Trophoblast cell (in vitro differentiated cells and primary cell): ENCODE results near the gene GALNT14.

Experiments used
- DNase-seq, 2 donors: peaks; one replicate each; pipeline ENCODE4 v3.0.0-alpha.2; 2016
- H2AFZ ChIP-seq: 2 replicates; pipeline ENCODE4 v1.6.1; 2013; ENCODE audit warnings: low read length, moderate library complexity, mild to moderate bottlenecking; ENCODE audit not compliant: insufficient read depth, poor library complexity
- H2AK5ac ChIP-seq: 2 replicates; pipeline ENCODE4 v1.6.1; 2013; ENCODE audit warnings: mild to moderate bottlenecking, low read length
- H2BK120ac ChIP-seq: 2 replicates; pipeline ENCODE4 v1.6.1; 2013; ENCODE audit warnings: low read length, mild to moderate bottlenecking, moderate library complexity; ENCODE audit not compliant: insufficient read depth, poor library complexity
- H2BK12ac ChIP-seq: 2 replicates; pipeline ENCODE4 v1.6.1; 2013; ENCODE audit warnings: mild to moderate bottlenecking, low read length, moderate library complexity
- H2BK5ac ChIP-seq: 2 replicates; pipeline ENCODE4 v1.6.1; 2013; ENCODE audit warnings: low read length, low read depth, moderate library complexity, mild to moderate bottlenecking; ENCODE audit not compliant: poor library complexity
- H3K14ac ChIP-seq: 2 replicates; pipeline ENCODE4 v1.6.1; 2013; ENCODE audit warnings: mild to moderate bottlenecking, low read length
- H3K18ac ChIP-seq: 2 replicates; pipeline ENCODE4 v1.6.1; 2013; ENCODE audit warnings: mild to moderate bottlenecking, low read length
- H3K23ac ChIP-seq: 2 replicates; pipeline ENCODE4 v1.6.1; 2013; ENCODE audit warnings: low read length
- H3K27ac ChIP-seq: 2 replicates; pipeline ENCODE4 v1.5.1; 2013; ENCODE audit warnings: low read depth, mild to moderate bottlenecking, inconsistent platforms, low read length, moderate library complexity
- H3K27me3 ChIP-seq: 2 replicates; pipeline ENCODE4 v1.6.1; 2013; ENCODE audit warnings: inconsistent platforms, mild to moderate bottlenecking, low read length, moderate library complexity; ENCODE audit not compliant: insufficient read depth
- H3K36me3 ChIP-seq, 2 experiments: 1 replicate in 1 of 2; 2 replicates in 1 of 2; pipeline ENCODE4 v1.6.1; 2013; ENCODE audit warnings: low read length in 2 of 2, mild to moderate bottlenecking in 2 of 2, moderate library complexity in 1 of 2; ENCODE audit not compliant: insufficient read depth in 2 of 2, control insufficient read depth in 1 of 2
- H3K4ac ChIP-seq: 2 replicates; pipeline ENCODE4 v1.6.1; 2013; ENCODE audit warnings: low read depth, mild to moderate bottlenecking, low read length, moderate library complexity
- H3K4me1 ChIP-seq, 2 experiments: 1 replicate in 1 of 2; 2 replicates in 1 of 2; pipeline ENCODE4 v1.6.1; 2013; ENCODE audit warnings: low read length in 2 of 2, mild to moderate bottlenecking in 2 of 2, moderate library complexity in 1 of 2; ENCODE audit not compliant: insufficient read depth in 2 of 2, control insufficient read depth in 1 of 2
- H3K4me2 ChIP-seq: 2 replicates; pipeline ENCODE4 v1.6.1; 2013; ENCODE audit warnings: inconsistent platforms, mild to moderate bottlenecking, low read length, moderate library complexity
- H3K4me3 ChIP-seq: 2 replicates; pipeline ENCODE4 v1.5.1; 2013; ENCODE audit warnings: mild to moderate bottlenecking, low read depth, low read length, inconsistent platforms
- H3K79me1 ChIP-seq: one replicate; pipeline ENCODE4 v1.6.1; 2013; ENCODE audit warnings: low read length
- H3K79me2 ChIP-seq: 2 replicates; pipeline ENCODE4 v1.6.1; 2013; ENCODE audit warnings: low read length, mild to moderate bottlenecking; ENCODE audit not compliant: control insufficient read depth, insufficient read depth, poor library complexity
- H3K9ac ChIP-seq: 2 replicates; pipeline ENCODE4 v1.6.1; 2013; ENCODE audit warnings: mild to moderate bottlenecking, low read length
- H3K9me3 ChIP-seq: 2 replicates; pipeline ENCODE4 v1.6.1; 2013; ENCODE audit warnings: low read depth, mild to moderate bottlenecking, control low read depth, inconsistent platforms, low read length; ENCODE audit not compliant: insufficient read depth
- H4K12ac ChIP-seq: 2 replicates; pipeline ENCODE4 v1.6.1; 2013; ENCODE audit warnings: low read depth, mild to moderate bottlenecking, low read length, moderate library complexity
- H4K8ac ChIP-seq: 2 replicates; pipeline ENCODE4 v1.6.1; 2013; ENCODE audit warnings: low read depth, mild to moderate bottlenecking, low read length, moderate library complexity
- H4K91ac ChIP-seq: one replicate; pipeline ENCODE4 v1.6.1; 2013; ENCODE audit warnings: low read depth, mild to moderate bottlenecking, low read length, moderate library complexity
- WGBS: extraction: QIAGEN DNeasy Blood & Tissue Kit; methylation state at CpG from one replicate; pipeline ENCODE4 v1.1.7; 2013; ENCODE audit warnings: missing lambda C conversion rate; ENCODE audit not compliant: insufficient read length, insufficient coverage; ENCODE audit errors: extremely low coverage; 5-methylcytosine and 5-hydroxymethylcytosine counted together

Gene GALNT14

DNA sequence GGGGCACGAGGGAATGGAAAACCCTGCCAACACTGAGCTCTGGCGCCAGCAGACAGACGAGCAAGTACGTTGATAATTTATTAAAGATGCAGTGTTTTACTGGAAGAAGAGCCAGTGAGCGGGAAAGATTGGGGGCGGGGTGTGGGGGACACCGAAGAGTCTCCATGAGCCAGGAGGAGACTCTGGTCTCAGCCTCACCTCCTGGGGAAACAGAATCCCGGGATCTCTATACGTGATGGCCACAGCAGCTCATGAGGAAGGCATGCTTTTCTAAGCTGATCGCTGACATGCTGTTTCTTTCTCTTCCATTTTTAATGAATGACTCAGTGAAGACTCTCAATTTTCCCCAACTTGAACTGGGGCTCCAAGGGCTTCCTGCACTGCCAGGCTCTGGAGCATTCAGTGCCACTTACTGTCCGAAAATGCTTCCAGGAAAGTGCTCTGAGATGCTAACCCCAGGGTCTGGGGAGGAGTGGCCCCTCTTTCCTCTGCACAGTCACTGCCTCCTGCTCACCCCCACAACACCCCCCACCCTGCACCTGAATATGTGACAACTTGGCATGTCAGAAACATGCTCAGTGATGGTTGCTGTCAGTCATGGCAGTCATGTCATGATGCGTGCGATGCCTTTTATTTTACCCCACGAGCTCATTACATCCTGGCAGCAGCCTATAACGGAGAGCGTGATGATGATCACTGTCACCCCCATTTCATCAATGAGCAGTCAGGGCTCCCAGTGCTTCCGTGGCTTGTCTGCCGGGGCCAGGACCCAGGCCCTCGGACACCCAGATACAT is 166.8 kb downstream of the GALNT14 start:
- H3K4me1 ChIP-seq, result peaks cover 0 to 3% of the 10 kb centered on the region in 2 experiments
- WGBS, result no CpG with 5 or more reads among the region's 19 CpGs
- H3K4me2 ChIP-seq, result no peak overlapping the region

DNA sequence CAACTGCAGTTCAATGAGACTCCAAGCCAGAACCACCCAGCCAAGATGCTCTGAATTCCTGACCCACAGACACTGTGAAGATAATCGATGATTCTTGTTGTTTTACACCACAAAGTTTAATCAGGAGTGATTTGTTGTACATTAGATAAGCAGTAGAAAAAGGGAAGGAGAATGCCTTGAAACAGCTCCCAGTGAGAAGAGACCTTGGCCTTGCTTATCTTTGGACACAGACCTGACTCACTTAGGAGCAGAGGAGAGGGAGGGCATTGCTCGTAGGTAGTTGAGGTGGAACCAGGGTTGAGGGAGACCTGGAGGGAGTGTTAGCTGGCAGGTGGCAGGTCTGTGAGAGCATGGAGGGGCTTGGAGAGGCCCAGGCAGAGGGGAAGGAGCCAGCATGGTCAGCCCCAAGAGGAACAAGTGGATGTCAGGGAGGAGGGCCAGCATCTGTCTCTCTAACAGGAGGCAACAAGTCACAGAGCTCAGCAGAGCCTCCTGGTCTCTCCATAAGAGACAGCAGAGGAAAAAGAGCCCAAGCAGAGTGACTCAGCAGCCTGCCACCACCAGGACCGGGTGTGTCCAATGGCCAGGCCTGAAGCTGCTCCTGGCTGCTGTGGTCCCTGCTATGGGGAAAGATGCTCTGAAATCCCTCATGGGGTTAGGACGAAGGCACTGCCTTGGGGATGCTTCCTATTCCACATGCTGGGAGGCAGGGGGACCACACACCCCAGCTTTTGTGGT is 169.4 kb downstream of the GALNT14 start:
- Histone ChIP-seq H3K4me2 (no peak overlapping the region), H3K27me3 (no peaks in the 10 kb centered on the region), H3K9me3 (peaks cover 4% of the 10 kb centered on the region), H4K12ac (no peak overlapping the region), H3K18ac (no peak overlapping the region), H2AK5ac (no peak overlapping the region), H3K36me3 (no peaks in the 10 kb centered on the region), H2AFZ (no peak overlapping the region), H3K4ac (no peak overlapping the region), H3K79me2 (no peaks in the 10 kb centered on the region), H3K79me1 (no peaks in the 10 kb centered on the region), H2BK5ac (no peak overlapping the region), H2BK120ac (no peak overlapping the region), H3K4me1 (no peaks in the 10 kb centered on the region), H3K23ac (no peak overlapping the region), H3K4me3 (no peak overlapping the region), H4K91ac (no peak overlapping the region), H2BK12ac (no peak overlapping the region), H3K9ac (no peak overlapping the region), H3K27ac (no peak overlapping the region), H3K14ac (no peak overlapping the region), H4K8ac (no peak overlapping the region)
- DNase-seq, result no peak
- no CpG with 5 or more reads among the region's 4 CpGs for WGBS

More for the DNA sequence above, 166.8 kb downstream of the GALNT14 start:
- Histone ChIP-seq H2BK120ac (no peak overlapping the region), H3K9ac (no peak overlapping the region), H4K12ac (no peak overlapping the region), H4K8ac (no peak overlapping the region), H3K27ac (no peak overlapping the region), H3K18ac (no peak overlapping the region), H2AK5ac (no peak overlapping the region), H3K23ac (no peak overlapping the region), H3K4me3 (no peak overlapping the region), H3K14ac (no peak overlapping the region), H3K27me3 (no peaks in the 10 kb centered on the region), H3K9me3 (peaks cover 2% of the 10 kb centered on the region), H4K91ac (no peak overlapping the region), H3K36me3 (no peaks in the 10 kb centered on the region), H2AFZ (no peak overlapping the region), H3K79me2 (no peaks in the 10 kb centered on the region), H3K4ac (no peak overlapping the region), H2BK5ac (no peak overlapping the region), H3K79me1 (no peaks in the 10 kb centered on the region), H2BK12ac (no peak overlapping the region)
- DNase-seq, result no peak

DNA sequence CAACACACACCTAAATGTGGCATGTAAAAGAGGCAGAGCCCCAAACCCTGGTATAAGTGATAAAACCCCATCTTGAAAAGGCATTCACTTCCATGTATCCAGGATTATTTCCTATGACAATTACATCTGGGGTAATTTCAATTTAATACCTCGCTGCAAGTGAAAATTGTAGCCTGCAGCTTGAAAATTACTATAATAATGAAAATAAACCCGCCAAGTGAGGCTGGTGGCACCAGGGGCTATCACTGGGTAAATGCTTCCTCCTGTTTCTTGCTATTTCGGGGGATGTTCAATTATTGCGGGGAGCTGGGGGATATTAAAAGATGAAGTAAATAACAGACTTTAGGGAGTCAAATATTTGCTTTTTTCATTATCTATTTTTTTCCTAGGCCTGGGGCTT is 171.5 kb downstream of the GALNT14 start:
- Histone ChIP-seq H4K91ac (no peak overlapping the region), H3K27me3 (no peaks in the 10 kb centered on the region), H4K8ac (no peak overlapping the region), H3K4me1 (no peaks in the 10 kb centered on the region), H3K23ac (no peak overlapping the region), H3K4ac (no peak overlapping the region), H3K9me3 (peaks cover 2% of the 10 kb centered on the region), H3K14ac (no peak overlapping the region), H3K79me1 (no peaks in the 10 kb centered on the region), H3K27ac (no peak overlapping the region), H3K18ac (no peak overlapping the region), H4K12ac (no peak overlapping the region), H2AK5ac (no peak overlapping the region), H2BK5ac (no peak overlapping the region), H2AFZ (no peak overlapping the region), H3K4me2 (no peak overlapping the region), H2BK12ac (no peak overlapping the region), H3K9ac (no peak overlapping the region), H2BK120ac (no peak overlapping the region), H3K79me2 (no peaks in the 10 kb centered on the region), H3K4me3 (no peak overlapping the region), H3K36me3 (no peaks in the 10 kb centered on the region)
- DNase-seq, result no peak
- no CpG with 5 or more reads among the region's 4 CpGs for WGBS

DNA sequence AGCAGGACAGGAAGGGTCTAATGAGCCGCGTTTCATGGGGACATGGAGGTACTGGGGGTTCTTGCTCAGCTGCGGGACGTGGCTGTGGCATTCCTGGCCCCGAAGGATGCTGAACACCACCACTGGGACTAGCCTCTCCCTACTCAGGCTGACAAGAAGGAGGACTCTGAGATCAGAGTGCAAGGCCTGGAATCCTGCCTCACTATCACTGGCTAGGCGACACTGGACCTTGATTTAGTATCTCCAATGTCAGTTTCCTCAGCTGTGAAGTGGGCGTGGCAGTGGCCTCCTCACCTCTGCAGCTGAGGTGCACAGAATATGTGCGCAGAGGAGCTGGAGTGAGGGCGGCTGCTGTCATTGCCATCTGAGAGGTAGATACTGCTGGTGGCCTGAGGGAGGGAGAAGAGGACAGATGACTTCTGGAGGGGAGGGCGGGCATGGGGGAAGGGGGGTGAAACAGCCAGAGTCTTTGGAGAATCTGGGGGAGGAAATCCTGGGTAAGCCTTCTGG is 173.2 kb downstream of the GALNT14 start:
- no peak overlapping the region for H2AFZ ChIP-seq
- no peak overlapping the region for H3K9ac ChIP-seq
- no peak overlapping the region for H3K4ac ChIP-seq
- H2BK12ac ChIP-seq, result no peak overlapping the region
- H3K79me2 ChIP-seq, result no peaks in the 10 kb centered on the region
- no CpG with 5 or more reads among the region's 10 CpGs for WGBS
- H4K8ac ChIP-seq, result no peak overlapping the region
- no peaks in the 10 kb centered on the region for H3K4me1 ChIP-seq
- H3K4me3 ChIP-seq, result no peak overlapping the region
- H4K91ac ChIP-seq, result no peak overlapping the region
- no peak overlapping the region for H3K27ac ChIP-seq
- H3K27me3 ChIP-seq, result no peaks in the 10 kb centered on the region
- H3K4me2 ChIP-seq, result no peak overlapping the region
- no peak overlapping the region for H2AK5ac ChIP-seq
- H3K18ac ChIP-seq, result no peak overlapping the region
- H2BK120ac ChIP-seq, result no peak overlapping the region
- no peak overlapping the region for H3K23ac ChIP-seq
- no peak overlapping the region for H2BK5ac ChIP-seq
- H3K79me1 ChIP-seq, result no peaks in the 10 kb centered on the region
- no peaks in the 10 kb centered on the region for H3K36me3 ChIP-seq
- H3K14ac ChIP-seq, result no peak overlapping the region
- peaks cover 2% of the 10 kb centered on the region for H3K9me3 ChIP-seq
- no peak for DNase-seq
- no peak overlapping the region for H4K12ac ChIP-seq
